DND-41 (cell line): ENCODE measurements around the gene DDX31.
"Not testable (repeated sequence)": the region's sequence is repeated elsewhere in the genome, so short reads cannot be mapped to it uniquely, and the experiment has no call there.

Experiments
- ATAC-seq: fragments of 200-7000 bp; cut with Tn5 transposase; 3 replicates; pipeline ENCODE4 v1.9.1; 2021; ENCODE audit warnings: low read depth; ENCODE audit not compliant: insufficient read depth
- DNase-seq: peaks from one replicate; pipeline ENCODE4 v3.0.0-alpha.2; 2020
- H2AFZ ChIP-seq: 2 replicates; pipeline ENCODE4 v1.6.0; 2012; ENCODE audit warnings: low read depth, low read length
- H3K27ac ChIP-seq: 2 replicates; pipeline ENCODE4 v1.5.1; 2012; ENCODE audit warnings: low read length, inconsistent platforms
- H3K27me3 ChIP-seq: fragments of 200-600 bp; sonication (generic); 2 replicates; pipeline ENCODE4 v1.6.0; 2012; ENCODE audit warnings: low read length, mild to moderate bottlenecking, inconsistent platforms; ENCODE audit not compliant: insufficient read depth, poor library complexity
- H3K36me3 ChIP-seq: 2 replicates; pipeline ENCODE4 v1.5.1; 2012; ENCODE audit warnings: low read length, inconsistent platforms; ENCODE audit not compliant: insufficient read depth
- H3K4me1 ChIP-seq: 2 replicates; pipeline ENCODE4 v1.5.1; 2012; ENCODE audit warnings: mild to moderate bottlenecking, low read length; ENCODE audit not compliant: insufficient read depth
- H3K4me2 ChIP-seq: 2 replicates; pipeline ENCODE4 v1.6.0; 2012; ENCODE audit warnings: mild to moderate bottlenecking, moderate library complexity, low read length, inconsistent platforms; ENCODE audit not compliant: insufficient read depth
- H3K4me3 ChIP-seq, 2 experiments: fragments of 200-600 bp in 1 of 2; shearing (Covaris generic) in 1 of 2; 2 replicates each; pipeline ENCODE4 v1.5.1; 2012 to 2016; ENCODE audit warnings: inconsistent platforms in 2 of 2, low read length in 2 of 2, mild to moderate bottlenecking in 2 of 2, low read depth in 1 of 2, moderate library complexity in 1 of 2
- H3K79me2 ChIP-seq: 2 replicates; pipeline ENCODE4 v1.6.0; 2012; ENCODE audit warnings: low read length, inconsistent platforms; ENCODE audit not compliant: insufficient read depth
- H3K9ac ChIP-seq: 2 replicates; pipeline ENCODE4 v1.6.0; 2012; ENCODE audit warnings: low read depth, mild to moderate bottlenecking, inconsistent platforms, low read length, moderate library complexity
- H3K9me3 ChIP-seq: 2 replicates; pipeline ENCODE4 v1.5.1; 2012; ENCODE audit warnings: low read length, moderate library complexity, mild to moderate bottlenecking, inconsistent platforms; ENCODE audit not compliant: insufficient read depth, severe bottlenecking
- H4K20me1 ChIP-seq: 2 replicates; pipeline ENCODE4 v1.6.0; 2012; ENCODE audit warnings: low read length; ENCODE audit not compliant: insufficient read depth
- EZH2 ChIP-seq: IDR thresholded peaks from 3 replicates; pipeline ENCODE4 v1.6.1; 2012; ENCODE audit warnings: borderline replicate concordance, low read depth, mild to moderate bottlenecking, moderate library complexity, low read length, inconsistent platforms; ENCODE audit not compliant: severe bottlenecking
- TF ChIP-seq, protein P1 (sequence below): IDR thresholded peaks from 2 replicates; pipeline ENCODE4 v1.5.1; 2012; ENCODE audit warnings: borderline replicate concordance, low read length, moderate library complexity, mild to moderate bottlenecking; ENCODE audit not compliant: poor library complexity, severe bottlenecking; ENCODE audit errors: extremely low read depth

Gene DDX31

DNA sequence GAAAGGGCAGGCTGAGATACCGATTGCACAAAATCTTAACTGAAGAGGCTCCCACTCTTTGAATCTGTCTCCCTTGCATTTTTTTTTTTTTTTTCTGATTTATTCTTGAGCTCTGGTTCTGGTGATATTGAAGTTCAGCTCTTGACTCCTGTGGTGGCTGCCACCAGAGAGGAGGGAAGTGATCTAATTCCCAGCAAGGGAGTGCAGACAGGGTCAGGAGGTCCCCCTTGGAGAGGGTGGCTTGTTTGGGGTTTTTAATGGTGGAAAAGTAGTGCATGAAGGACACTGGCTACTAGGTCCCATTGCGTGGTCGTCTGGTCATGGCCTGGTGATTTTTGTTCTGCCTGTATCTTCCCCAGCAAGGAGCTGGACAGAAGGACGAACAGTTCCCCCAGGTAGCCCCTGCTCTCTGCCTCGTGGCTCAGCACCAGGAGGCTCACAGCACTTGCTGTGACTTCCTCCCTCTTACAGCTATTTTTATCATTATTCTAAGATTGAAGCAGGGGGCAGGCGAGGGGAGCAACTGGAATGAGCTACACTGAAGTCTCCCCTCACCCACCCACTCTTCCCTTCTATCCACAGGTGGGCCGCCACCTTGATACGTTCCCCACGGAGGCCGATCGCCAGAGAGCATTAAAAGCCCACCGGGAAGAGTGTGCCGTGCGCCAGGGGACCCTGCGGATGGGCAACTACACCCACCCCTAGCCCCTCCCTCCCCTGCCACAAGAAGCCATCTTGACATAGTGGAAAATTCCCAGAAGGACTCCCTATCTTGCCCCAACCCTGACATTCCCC lies 97.8 kb downstream of the DDX31 start:
- DNase-seq (no peak), ATAC-seq (no peak)
- Histone ChIP-seq H3K36me3 (no peaks in the 10 kb centered on the region), H4K20me1 (peaks cover 8% of the 10 kb centered on the region; the same call in 1 of the 2 replicates), H3K9me3 (no peaks in the 10 kb centered on the region), H3K4me1 (no peaks in the 10 kb centered on the region), H3K4me3 (no peak overlapping the region), H3K27ac (no peak overlapping the region), H3K27me3 (no peaks in the 10 kb centered on the region), H3K79me2 (no peaks in the 10 kb centered on the region), H3K4me2 (no peak overlapping the region), H3K9ac (no peak overlapping the region), H2AFZ (no peak overlapping the region)
- TF ChIP-seq, protein P1, sequence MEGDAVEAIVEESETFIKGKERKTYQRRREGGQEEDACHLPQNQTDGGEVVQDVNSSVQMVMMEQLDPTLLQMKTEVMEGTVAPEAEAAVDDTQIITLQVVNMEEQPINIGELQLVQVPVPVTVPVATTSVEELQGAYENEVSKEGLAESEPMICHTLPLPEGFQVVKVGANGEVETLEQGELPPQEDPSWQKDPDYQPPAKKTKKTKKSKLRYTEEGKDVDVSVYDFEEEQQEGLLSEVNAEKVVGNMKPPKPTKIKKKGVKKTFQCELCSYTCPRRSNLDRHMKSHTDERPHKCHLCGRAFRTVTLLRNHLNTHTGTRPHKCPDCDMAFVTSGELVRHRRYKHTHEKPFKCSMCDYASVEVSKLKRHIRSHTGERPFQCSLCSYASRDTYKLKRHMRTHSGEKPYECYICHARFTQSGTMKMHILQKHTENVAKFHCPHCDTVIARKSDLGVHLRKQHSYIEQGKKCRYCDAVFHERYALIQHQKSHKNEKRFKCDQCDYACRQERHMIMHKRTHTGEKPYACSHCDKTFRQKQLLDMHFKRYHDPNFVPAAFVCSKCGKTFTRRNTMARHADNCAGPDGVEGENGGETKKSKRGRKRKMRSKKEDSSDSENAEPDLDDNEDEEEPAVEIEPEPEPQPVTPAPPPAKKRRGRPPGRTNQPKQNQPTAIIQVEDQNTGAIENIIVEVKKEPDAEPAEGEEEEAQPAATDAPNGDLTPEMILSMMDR, result no peak
- TF ChIP-seq EZH2, result no peak

DNA sequence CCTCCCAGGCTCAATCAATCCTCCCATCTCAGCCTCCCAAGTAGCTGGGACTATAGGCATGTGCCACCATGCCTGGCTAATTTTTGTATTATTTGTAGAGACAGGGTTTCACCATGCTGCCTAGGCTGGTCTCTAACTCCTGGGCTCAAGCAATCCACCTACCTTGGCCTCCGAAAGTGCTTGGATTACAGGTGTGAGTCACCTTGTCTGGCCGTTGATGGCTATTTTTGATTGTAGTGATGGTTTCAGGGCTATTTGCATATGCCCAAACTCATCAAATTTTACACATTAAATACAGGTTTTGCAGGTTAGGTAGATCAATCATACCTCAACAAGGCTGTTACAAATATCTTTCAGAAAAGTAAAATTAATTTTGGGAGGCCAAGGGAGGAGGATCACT lies 101.0 kb downstream of the DDX31 start:
- DNase-seq, H4K20me1 ChIP-seq, H3K27me3 ChIP-seq, H3K4me1 ChIP-seq, H2AFZ ChIP-seq, H3K9ac ChIP-seq, H3K79me2 ChIP-seq, H3K4me3 ChIP-seq, H3K4me2 ChIP-seq, H3K9me3 ChIP-seq, H3K27ac ChIP-seq, ATAC-seq, H3K36me3 ChIP-seq: not testable (repeated sequence)

DNA sequence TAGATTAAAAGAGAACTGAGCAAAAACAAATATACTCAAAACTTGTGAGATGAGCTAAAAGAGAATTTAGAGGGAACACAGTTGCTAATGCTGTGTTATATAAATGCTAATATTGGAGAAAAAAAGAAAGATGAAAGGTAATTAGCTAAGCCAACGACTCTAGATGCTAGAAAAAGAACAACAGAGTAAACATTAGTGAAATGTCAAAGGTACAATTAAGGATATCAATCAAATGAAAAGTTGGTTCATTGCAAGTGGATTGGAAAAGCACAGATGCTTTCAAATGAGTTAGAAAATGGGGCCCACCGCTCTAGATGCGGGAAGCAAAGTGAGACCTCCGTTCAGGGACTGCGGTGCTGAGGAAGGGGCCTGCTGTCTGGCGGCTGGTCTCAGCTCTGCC lies 105.3 kb downstream of the DDX31 start:
- TF ChIP-seq, protein P1, result no peak
- Histone ChIP-seq H3K27me3 (no peaks in the 10 kb centered on the region), H3K9ac (no peak overlapping the region), H3K36me3 (no peaks in the 10 kb centered on the region), H2AFZ (no peak overlapping the region), H3K4me3 (no peak overlapping the region), H4K20me1 (no peaks in the 10 kb centered on the region), H3K79me2 (no peaks in the 10 kb centered on the region), H3K27ac (no peak overlapping the region), H3K4me1 (no peaks in the 10 kb centered on the region), H3K4me2 (no peak overlapping the region), H3K9me3 (no peaks in the 10 kb centered on the region)
- no peak for ATAC-seq
- DNase-seq, result no peak

DNA sequence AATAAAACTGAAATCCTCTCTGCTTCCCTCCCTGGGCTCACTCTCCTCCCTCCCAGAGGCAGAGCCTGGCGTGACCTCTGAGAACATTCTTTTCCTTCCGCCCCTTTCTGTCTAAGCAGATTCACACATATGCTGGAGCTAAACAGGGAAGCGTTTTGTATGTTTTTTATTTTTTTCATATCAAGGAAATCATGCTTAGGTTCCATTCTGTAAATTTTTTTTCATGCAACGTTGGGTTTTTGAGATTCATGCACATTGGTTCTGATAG lies 107.5 kb downstream of the DDX31 start:
- no peaks in the 10 kb centered on the region for H3K27me3 ChIP-seq
- no peak overlapping the region for H3K4me3 ChIP-seq
- H3K27ac ChIP-seq, result no peak overlapping the region
- H2AFZ ChIP-seq, result no peak overlapping the region
- no peaks in the 10 kb centered on the region for H3K4me1 ChIP-seq
- ATAC-seq (no peak), DNase-seq (no peak)
- no peaks in the 10 kb centered on the region for H3K36me3 ChIP-seq
- no peaks in the 10 kb centered on the region for H3K79me2 ChIP-seq
- H3K9me3 ChIP-seq, result no peaks in the 10 kb centered on the region
- H3K4me2 ChIP-seq, result no peak overlapping the region
- TF ChIP-seq, protein P1, result no peak
- no peak for TF ChIP-seq EZH2
- H3K9ac ChIP-seq, result no peak overlapping the region
- H4K20me1 ChIP-seq, result no peaks in the 10 kb centered on the region
